Measurements from ENCODE around the gene ZNF467.

The ZNF467 gene

GRCh38 chr7:149741629-149742028 is 31.8 kb downstream of the ZNF467 start:
- TF ChIP-seq CTCF (IDR thresholded peaks at IDR 0.05; ENCODE audit: insufficient read depth, low read depth, low read length, missing control alignments): no peak
- H3K4me3 ChIP-seq (ENCODE audit: low read depth, low read length): no peak overlapping the region
- DNase-seq (ENCODE audit: low read depth): no peak

GRCh38 chr7:149736478-149737360 is 36.7 kb downstream of the ZNF467 start:
- no peak for DNase-seq (ENCODE audit: low read depth)
- no peak for TF ChIP-seq CTCF (IDR thresholded peaks at IDR 0.05; ENCODE audit: insufficient read depth, low read depth, low read length, missing control alignments)
- no peak overlapping the region for H3K4me3 ChIP-seq (ENCODE audit: low read depth, low read length)

GRCh38 chr7:149735779-149736477 is 37.5 kb downstream of the ZNF467 start:
- no peak for DNase-seq (ENCODE audit: low read depth)
- no peak for TF ChIP-seq CTCF (IDR thresholded peaks at IDR 0.05; ENCODE audit: insufficient read depth, low read depth, low read length, missing control alignments)
- H3K4me3 ChIP-seq (ENCODE audit: low read depth, low read length): no peak overlapping the region

- H3K4me3 ChIP-seq (ENCODE audit: low read depth, low read length): no peak overlapping the region
- no peak for DNase-seq (ENCODE audit: low read depth)
- TF ChIP-seq CTCF (IDR thresholded peaks at IDR 0.05; ENCODE audit: insufficient read depth, low read depth, low read length, missing control alignments): no peak
These were observed 38.2 kb downstream of the ZNF467 start for GRCh38 chr7:149735181-149735602.

DNA sequence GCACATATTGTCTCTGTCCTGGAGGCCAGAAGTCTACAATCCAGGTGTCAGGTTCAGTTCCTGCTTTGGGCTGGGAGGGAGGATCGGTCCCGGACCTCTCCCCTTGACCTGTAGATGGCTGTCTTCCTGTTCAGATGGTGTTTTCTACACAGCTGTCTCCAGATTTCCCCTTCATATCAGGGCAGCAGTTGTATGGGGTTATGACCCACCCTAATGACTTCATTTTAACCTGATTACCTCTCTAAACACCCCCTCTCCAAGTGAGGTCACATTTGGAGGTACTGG is 38.7 kb downstream of the ZNF467 start:
- H3K4me3 ChIP-seq (ENCODE audit: low read depth, low read length): no peak overlapping the region
- DNase-seq (ENCODE audit: low read depth): no peak
- no peak for TF ChIP-seq CTCF (IDR thresholded peaks at IDR 0.05; ENCODE audit: insufficient read depth, low read depth, low read length, missing control alignments)

- DNase-seq (ENCODE audit: low read depth): no peak
- H3K4me3 ChIP-seq (ENCODE audit: low read depth, low read length): no peak overlapping the region
- TF ChIP-seq CTCF (IDR thresholded peaks at IDR 0.05; ENCODE audit: insufficient read depth, low read depth, low read length, missing control alignments): no peak
These were observed 39.2 kb downstream of the ZNF467 start for GRCh38 chr7:149733924-149734790.

All from GM12865 (cell line).